GM21528 (cell line): ENCODE results near the gene TIMELESS.
"Not testable (repeated sequence)": the region's sequence is repeated elsewhere in the genome, so short reads cannot be mapped to it uniquely, and the experiment has no call there.

Experiments
- ATAC-seq: cut with Tn5 transposase; IDR thresholded peaks from one replicate; pipeline ENCODE4 v1.9.1; 2021; ENCODE audit warnings: mild to moderate bottlenecking, moderate library complexity; ENCODE audit not compliant: unreplicated experiment, low FRiP score

Gene TIMELESS

DNA sequence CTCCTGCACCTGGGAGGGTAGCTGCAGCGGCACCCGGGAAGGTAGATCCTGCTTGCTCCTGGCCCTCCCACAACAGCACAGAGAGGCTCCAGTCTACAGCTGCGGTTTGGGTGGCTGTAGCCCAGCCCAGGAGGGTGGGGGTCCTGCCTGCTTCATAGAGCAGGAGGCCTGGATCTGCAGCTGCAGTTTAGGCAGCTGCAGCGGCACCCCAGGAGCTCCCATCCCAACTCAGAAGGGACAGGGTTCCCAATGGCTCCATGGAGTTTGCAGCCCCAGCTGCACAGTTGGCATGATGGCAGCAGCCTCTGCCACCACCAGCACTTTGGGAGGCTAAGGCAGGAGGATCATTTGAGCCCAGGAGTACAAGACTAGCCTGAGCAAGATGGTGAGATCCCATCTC, 38.5 kb downstream of the TIMELESS start:
- no peak for ATAC-seq

DNA sequence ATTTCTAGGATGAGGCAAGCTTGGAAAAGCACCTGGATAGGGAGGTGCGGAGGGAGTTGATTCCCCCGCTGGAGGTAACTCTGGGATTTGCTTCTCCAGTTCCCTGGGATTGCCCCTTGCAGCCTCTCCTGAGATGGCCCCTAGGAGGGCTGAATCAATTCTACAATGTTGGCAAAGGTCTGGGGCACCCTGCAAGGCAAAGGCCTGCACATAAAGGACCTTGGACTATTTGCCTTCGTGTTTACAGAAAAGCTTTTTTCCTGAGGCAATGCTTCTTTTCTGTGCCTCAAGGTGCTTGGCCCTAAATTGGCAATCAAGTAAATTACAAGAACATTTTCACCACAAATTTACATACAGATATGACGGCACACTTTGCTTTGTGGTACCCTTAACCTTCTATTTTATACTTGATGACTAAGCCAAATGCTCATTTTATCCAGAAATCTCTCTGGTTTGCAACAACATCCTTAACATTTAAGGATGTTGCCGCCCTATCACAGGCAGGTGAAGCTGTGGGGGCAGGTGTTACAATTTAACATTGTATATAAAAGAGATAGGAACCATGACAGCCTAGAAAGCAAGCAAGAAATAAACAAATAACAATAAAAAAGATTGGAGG, 40.3 kb downstream of the TIMELESS start:
- no peak for ATAC-seq

GRCh38 chr12:56404227-56404626, 45.0 kb downstream of the TIMELESS start:
- not testable (repeated sequence) for ATAC-seq

- ATAC-seq = not testable (repeated sequence)
Observed at GRCh38 chr12:56401612-56402011, 47.6 kb downstream of the TIMELESS start.

DNA sequence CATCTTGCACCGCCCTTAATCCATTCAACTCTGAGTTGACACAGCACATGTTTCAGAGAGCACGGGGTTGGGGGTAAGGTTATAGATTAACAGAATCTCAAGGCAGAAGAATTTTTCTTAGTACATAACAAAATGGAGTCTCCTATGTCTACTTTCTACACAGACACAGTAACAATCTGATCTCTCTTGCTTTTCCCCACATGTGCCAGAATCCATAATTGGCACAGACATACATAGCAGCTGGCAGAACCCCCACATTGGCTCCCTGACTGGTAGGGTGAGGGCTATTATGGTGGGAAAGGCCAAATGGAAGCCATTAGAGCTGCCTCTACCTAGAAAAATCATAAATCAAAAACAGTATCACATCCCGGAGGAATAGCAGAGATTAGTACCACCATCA, 48.1 kb downstream of the TIMELESS start:
- ATAC-seq = not testable (repeated sequence)

- not testable (repeated sequence) for ATAC-seq
Observed at GRCh38 chr12:56399466-56399865, 49.8 kb downstream of the TIMELESS start.

- ATAC-seq = no peak
Observed at GRCh38 chr12:56398324-56398723, 50.9 kb downstream of the TIMELESS start.

- ATAC-seq = no peak
Observed at GRCh38 chr12:56392331-56392730, 56.9 kb downstream of the TIMELESS start.

DNA sequence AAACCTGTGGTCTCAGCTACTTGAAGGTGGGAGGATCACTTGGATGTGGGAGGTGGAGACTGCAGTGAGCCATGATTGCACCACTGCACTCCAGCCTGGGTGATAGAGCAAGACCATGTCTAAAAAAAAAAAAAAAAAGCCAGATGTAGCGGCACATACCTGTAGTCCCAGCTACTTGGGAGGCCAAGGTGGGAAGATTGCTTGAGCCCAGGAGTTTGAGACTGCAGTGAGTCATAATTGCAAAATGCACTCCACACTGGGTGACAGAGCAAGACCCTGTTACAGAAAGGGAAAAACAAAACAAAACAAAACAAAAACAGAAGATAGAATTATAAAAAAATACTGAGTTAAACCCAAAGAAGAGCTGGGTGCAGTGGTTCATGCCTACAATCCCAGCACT, 57.5 kb downstream of the TIMELESS start:
- no peak for ATAC-seq

GRCh38 chr12:56389412-56389811, 59.8 kb downstream of the TIMELESS start:
- no peak for ATAC-seq

DNA sequence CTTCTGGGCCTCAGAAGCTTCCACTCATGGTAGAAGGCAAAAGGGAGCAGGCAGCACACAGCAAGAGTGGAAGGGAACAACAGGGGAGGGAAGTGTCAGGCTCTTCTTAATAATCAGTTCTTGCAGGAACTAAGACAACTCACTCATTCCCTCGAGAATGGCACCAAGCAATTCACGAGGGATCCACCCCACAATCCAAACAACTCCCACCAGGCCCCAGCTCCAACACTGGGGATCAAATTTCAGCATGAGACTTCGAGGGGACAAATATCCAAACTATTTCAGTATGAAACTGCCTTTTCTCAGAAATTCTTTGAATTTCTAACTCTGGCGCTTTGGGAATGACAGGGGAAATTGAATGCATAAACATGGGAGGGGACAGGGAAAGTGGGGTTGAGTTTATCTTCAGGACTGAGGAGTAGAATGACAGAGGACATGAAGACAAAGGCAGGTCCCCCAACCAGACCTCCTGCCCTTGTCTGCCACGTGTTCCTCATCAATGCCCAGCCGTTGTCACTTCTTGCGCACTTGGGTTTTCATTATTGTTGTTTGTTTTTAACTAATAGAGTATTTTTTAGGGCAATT, 62.0 kb downstream of the TIMELESS start:
- no peak for ATAC-seq

GRCh38 chr12:56385873-56386272, 63.4 kb downstream of the TIMELESS start:
- no peak for ATAC-seq

DNA sequence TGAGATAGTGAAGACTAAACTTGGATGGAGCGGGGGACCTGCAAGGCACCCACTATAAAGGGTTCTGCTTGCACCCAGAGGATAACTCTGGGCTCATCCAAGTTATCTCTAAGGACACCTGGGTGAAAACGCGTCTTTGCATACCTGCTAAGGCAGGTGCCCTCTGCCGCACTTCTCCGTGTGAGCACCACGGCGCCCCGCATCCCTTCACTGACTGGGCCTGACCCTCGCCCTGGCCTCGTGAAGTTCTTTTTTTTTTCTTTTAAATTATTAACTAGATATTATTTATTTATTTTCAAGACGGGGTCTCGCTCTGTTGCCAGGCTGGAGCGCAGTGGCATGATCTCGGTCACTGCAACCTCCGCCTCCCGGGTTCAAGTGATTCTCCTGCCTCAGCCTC, 66.6 kb downstream of the TIMELESS start:
- no peak for ATAC-seq

DNA sequence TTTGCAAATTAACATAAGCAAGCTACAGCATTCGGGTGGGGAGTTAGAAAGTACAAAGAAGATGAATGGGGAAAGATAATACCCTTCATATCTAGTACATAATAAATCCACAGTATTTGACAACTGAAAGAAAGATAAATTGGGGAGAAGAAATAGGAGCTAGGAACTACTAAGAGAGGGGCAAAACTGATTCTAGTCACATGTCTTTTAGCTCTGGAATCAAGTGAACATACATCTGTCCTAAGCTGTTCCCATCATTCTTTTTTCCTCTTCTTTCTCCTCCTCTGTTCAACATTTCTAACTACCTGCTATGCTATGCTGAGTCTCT, 71.3 kb downstream of the TIMELESS start:
- ATAC-seq = no peak

DNA sequence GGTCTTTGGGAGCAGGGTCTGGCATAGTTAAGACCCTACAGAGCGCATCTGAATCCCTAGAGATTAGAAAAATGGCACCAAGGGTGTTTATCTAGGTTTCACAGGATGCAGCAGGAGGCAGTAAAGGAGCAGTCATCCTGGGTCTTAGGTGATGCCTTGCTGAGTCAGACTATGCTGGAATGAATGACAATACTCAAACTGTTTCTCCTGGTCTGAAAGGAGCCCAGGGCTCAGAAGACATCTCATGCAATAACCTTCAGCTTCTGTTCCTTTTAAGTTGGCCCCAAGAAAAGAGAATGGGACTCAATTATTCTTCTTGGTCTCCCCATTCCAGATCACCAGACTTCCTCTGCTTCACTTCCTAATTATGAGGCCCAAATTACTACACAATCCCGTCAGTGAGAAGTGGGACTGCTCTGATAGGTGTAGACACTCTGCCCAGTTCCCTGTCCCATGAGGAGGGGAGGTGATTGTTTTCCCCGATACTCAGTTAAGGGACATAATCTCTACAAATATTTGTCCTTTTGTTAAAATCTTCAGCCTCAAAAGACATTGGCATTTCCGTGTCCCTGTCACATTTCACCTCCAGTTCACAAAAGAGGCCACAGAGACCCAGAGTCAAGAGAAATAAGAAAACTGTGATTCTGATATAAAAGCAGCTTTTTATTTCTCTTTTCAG, 71.8 kb downstream of the TIMELESS start:
- no peak for ATAC-seq

- ATAC-seq = peak; percentile 72
Observed at GRCh38 chr12:56375598-56376434, 73.4 kb downstream of the TIMELESS start.

DNA sequence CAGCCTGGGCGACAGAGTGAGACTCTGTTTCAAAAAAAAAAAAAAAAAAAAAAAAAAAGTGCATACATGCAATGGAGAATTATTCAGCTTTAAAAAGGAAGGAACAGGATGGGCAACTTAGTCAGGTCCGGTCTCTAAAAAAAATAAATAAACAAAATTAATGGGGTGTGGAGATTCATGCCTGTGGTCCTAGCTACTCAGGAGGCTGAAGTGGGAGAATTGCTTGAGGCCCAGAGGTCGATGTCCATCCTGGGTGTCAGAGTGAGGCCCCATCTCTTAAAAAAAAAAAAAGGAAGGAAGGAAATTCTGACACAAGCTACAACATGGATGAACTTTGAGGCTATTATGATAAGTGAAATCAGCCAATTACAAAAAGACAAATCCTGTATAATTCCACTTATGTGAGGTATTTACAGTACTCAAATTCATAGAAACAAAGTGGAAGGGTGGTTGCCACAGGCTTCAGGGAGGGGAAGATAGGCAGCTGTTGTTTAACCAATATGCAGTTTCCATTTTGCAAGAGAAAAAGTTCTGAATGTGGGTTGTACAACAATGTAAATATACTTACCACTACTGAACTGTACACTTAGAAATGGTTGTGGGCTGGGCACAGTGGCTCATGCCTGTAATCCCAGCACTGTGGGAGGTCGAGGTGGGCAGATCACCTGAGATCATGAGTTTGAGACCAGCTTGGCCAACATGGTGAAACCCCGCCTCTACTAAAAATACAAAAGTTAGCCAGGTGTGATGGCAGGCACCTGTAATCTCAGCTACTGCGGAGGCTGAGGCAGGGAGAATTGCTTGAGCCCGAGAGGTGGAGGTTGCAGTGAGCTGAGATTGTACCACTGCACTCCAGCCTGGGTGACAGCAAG, 74.3 kb downstream of the TIMELESS start:
- peak; percentile 36 for ATAC-seq

DNA sequence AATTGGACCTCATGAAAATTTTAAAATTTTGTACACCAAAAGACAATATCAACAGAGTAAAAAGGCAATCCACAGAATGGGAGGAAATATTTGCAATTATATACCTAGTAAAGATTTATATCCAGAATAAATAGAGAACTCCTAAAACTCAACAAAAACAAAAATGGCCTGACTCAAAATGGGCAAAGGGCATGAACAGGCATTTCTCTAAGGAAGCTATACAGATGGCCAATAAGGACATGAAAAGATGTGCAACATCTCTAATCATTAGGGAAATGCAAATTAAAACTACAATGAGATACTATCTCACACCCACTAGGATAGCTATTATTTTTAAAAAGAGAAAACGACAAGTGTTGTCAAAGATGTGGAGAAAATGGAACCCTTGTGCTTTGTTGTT, 75.7 kb downstream of the TIMELESS start:
- no peak for ATAC-seq

- ATAC-seq = no peak
Observed at GRCh38 chr12:56366948-56367347, 82.3 kb downstream of the TIMELESS start.
